ENCODE measurements around the gene CRYBA4.

- TF ChIP-seq, protein P1, sequence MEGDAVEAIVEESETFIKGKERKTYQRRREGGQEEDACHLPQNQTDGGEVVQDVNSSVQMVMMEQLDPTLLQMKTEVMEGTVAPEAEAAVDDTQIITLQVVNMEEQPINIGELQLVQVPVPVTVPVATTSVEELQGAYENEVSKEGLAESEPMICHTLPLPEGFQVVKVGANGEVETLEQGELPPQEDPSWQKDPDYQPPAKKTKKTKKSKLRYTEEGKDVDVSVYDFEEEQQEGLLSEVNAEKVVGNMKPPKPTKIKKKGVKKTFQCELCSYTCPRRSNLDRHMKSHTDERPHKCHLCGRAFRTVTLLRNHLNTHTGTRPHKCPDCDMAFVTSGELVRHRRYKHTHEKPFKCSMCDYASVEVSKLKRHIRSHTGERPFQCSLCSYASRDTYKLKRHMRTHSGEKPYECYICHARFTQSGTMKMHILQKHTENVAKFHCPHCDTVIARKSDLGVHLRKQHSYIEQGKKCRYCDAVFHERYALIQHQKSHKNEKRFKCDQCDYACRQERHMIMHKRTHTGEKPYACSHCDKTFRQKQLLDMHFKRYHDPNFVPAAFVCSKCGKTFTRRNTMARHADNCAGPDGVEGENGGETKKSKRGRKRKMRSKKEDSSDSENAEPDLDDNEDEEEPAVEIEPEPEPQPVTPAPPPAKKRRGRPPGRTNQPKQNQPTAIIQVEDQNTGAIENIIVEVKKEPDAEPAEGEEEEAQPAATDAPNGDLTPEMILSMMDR (IDR thresholded peaks at IDR 0.05; ENCODE audit: borderline replicate concordance, extremely low read depth, low read length, poor library complexity, severe bottlenecking) = no peak
- TF ChIP-seq EZH2 (IDR thresholded peaks at IDR 0.05; ENCODE audit: borderline replicate concordance, low read depth, low read length, severe bottlenecking) = no peak
Measured at GRCh38 chr22:26632422-26633155, 10.8 kb downstream of the CRYBA4 start.

Data from DND-41 (cell line).